ENCODE results near the gene DLX3.

DNA sequence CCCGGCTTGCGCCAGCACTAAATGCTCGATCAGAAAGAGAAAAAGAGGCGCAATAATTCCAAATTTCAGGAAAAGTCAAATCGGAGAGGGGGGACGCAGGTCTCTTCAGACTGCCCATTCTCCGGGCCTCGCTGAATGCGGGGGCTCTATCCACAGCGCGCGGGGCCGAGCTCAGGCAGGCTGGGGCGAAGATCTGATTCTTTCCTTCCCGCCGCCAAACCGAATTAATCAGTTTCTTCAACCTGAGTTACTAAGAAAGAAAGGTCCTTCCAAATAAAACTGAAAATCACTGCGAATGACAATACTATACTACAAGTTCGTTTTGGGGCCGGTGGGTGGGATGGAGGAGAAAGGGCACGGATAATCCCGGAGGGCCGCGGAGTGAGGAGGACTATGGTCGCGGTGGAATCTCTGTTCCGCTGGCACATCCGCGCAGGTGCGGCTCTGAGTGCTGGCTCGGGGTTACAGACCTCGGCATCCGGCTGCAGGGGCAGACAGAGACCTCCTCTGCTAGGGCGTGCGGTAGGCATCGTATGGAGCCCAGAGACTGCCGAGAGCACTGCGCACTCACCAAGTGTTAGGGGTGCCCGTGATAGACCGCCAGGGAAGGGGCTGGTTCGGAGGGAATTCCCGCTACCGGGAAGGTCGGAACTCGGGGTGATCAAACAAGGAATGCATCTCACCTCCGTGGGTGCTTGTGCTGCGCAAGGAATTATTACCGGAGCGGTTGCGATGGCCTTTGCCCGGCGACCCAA lies 30.1 kb downstream of the DLX3 start:
- TF ChIP-seq, protein P1, sequence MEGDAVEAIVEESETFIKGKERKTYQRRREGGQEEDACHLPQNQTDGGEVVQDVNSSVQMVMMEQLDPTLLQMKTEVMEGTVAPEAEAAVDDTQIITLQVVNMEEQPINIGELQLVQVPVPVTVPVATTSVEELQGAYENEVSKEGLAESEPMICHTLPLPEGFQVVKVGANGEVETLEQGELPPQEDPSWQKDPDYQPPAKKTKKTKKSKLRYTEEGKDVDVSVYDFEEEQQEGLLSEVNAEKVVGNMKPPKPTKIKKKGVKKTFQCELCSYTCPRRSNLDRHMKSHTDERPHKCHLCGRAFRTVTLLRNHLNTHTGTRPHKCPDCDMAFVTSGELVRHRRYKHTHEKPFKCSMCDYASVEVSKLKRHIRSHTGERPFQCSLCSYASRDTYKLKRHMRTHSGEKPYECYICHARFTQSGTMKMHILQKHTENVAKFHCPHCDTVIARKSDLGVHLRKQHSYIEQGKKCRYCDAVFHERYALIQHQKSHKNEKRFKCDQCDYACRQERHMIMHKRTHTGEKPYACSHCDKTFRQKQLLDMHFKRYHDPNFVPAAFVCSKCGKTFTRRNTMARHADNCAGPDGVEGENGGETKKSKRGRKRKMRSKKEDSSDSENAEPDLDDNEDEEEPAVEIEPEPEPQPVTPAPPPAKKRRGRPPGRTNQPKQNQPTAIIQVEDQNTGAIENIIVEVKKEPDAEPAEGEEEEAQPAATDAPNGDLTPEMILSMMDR (IDR thresholded peaks at IDR 0.05): no peak
- TF ChIP-seq POLR2A (IDR thresholded peaks at IDR 0.05): no peak
